ENCODE data around the gene CTSE.

Gene CTSE

GRCh38 chr1:205989786-205990185, 33.9 kb downstream of the CTSE start:
- no peak for DNase-seq

GRCh38 chr1:205988585-205988995, 35.1 kb downstream of the CTSE start:
- DNase-seq: no peak

- DNase-seq: no peak
Observed at GRCh38 chr1:205986861-205987260, 36.8 kb downstream of the CTSE start.

- DNase-seq: no peak
Observed at GRCh38 chr1:205986292-205986691, 37.4 kb downstream of the CTSE start.

GRCh38 chr1:205985330-205986005, 38.2 kb downstream of the CTSE start:
- DNase-seq: no peak

- no peak for DNase-seq
Observed at GRCh38 chr1:205983925-205984725, 39.6 kb downstream of the CTSE start.

GRCh38 chr1:205981257-205981656, 42.4 kb downstream of the CTSE start:
- DNase-seq: no peak

GRCh38 chr1:205980237-205980870, 43.3 kb downstream of the CTSE start:
- DNase-seq: no peak

GRCh38 chr1:205979301-205979700, 44.4 kb downstream of the CTSE start:
- DNase-seq: no peak

GRCh38 chr1:205978676-205979075, 45.0 kb downstream of the CTSE start:
- DNase-seq: no peak

GRCh38 chr1:205977402-205978014, 46.2 kb downstream of the CTSE start:
- peak; percentile 84 for DNase-seq

- no peak for DNase-seq
Observed at GRCh38 chr1:205976708-205977401, 46.8 kb downstream of the CTSE start.

GRCh38 chr1:205976036-205976435, 47.7 kb downstream of the CTSE start:
- no peak for DNase-seq

- DNase-seq: no peak
Observed at GRCh38 chr1:205975387-205975998, 48.2 kb downstream of the CTSE start.

GRCh38 chr1:205974712-205975111, 49.0 kb downstream of the CTSE start:
- no peak for DNase-seq

- DNase-seq: no peak
Observed at GRCh38 chr1:205973377-205974232, 50.1 kb downstream of the CTSE start.

GRCh38 chr1:205972491-205973168, 51.1 kb downstream of the CTSE start:
- no peak for DNase-seq

GRCh38 chr1:205972081-205972480, 51.6 kb downstream of the CTSE start:
- DNase-seq: no peak

GRCh38 chr1:205971082-205971481, 52.6 kb downstream of the CTSE start:
- no peak for DNase-seq

GRCh38 chr1:205970486-205970885, 53.2 kb downstream of the CTSE start:
- DNase-seq: no peak

GRCh38 chr1:205969229-205969628, 54.5 kb downstream of the CTSE start:
- DNase-seq: no peak
